HepG2 (cell line): ENCODE results near the gene GP2. TPM values are rescaled to one million over a fixed set of nuclear protein-coding genes. Genes with fewer than 3 reads are reported as not detected.

Experiments used
- ATAC-seq: fragments of 200-7000 bp; cut with Tn5 transposase; 3 replicates; pipeline ENCODE4 v1.9.1; 2020; ENCODE audit warnings: mild to moderate bottlenecking, moderate library complexity
- BruUV-seq: library from RNA; stranded (reverse); fragments of 400-500 nt; replicated peaks from 2 replicates; lab custom pipeline; 2021; lab: Mats Ljungman, UMichigan
- CTCF ChIA-PET: fragments of 300-600 bp; formaldehyde crosslinking; extraction: SDS; loops from one replicate; lab custom pipeline; 2021; ENCODE audit warnings: low total read pairs, inconsistent platforms, low intra/inter-chr PET ratio; lab: Yijun Ruan, JAX
- POLR2A ChIA-PET: fragments of 350-600 bp; sonication (Branson Sonifier 250); formaldehyde crosslinking; loops from one replicate; lab custom pipeline; 2020; ENCODE audit warnings: antibody characterized with exemption, inconsistent platforms; lab: Yijun Ruan, JAX
- DNase-seq: peaks from one replicate; pipeline ENCODE4 v3.0.0-alpha.2; 2015; ENCODE audit warnings: low spot score
- FAIRE-seq: peaks from 3 replicates; lab custom pipeline; 2011; peaks lifted over from hg19 to GRCh38; lab: Jason Lieb, UNC
- H2AFZ ChIP-seq: one replicate; pipeline ENCODE4 v1.6.1; 2011; ENCODE audit warnings: low read length, inconsistent platforms
- H3K27ac ChIP-seq: fragments of 300-600 bp; 3 replicates; pipeline ENCODE4 v1.8.0; 2011; ENCODE audit warnings: mixed run types, mild to moderate bottlenecking, mixed read lengths, low read length, inconsistent platforms; ENCODE audit not compliant: insufficient read depth; ENCODE audit errors: extremely low read length
- H3K27me3 ChIP-seq, 2 experiments: fragments of 200-600 bp in 1 of 2; 2 replicates in 1 of 2; 3 replicates in 1 of 2; pipeline versions ENCODE4 v1.6.0 to v1.8.0; 2011; ENCODE audit warnings: low read length in 2 of 2, mild to moderate bottlenecking in 2 of 2, moderate library complexity in 2 of 2, inconsistent platforms in 1 of 2; ENCODE audit not compliant: insufficient read depth in 2 of 2, control insufficient read depth in 1 of 2
- H3K36me3 ChIP-seq, 2 experiments: fragments of 200-600 bp in 1 of 2; replicated peaks in 1 of 2; 2 replicates in 1 of 2; 3 replicates in 1 of 2; pipeline versions ENCODE4 v1.5.1 to v1.8.0; 2011; ENCODE audit warnings: low read length in 2 of 2, inconsistent platforms in 1 of 2; ENCODE audit not compliant: insufficient read depth in 2 of 2, control insufficient read depth in 1 of 2
- H3K4me1 ChIP-seq: 2 replicates; pipeline ENCODE4 v1.5.1; 2012; ENCODE audit warnings: low read length, inconsistent platforms; ENCODE audit not compliant: insufficient read depth
- H3K4me2 ChIP-seq: 2 replicates; pipeline ENCODE4 v1.6.0; 2011; ENCODE audit warnings: low read depth, low read length, inconsistent platforms
- H3K4me3 ChIP-seq, 3 experiments: fragments of 200-600 bp in 1 of 3; sonication (generic), shearing (Covaris generic) in 1 of 3; replicated peaks in 1 of 3; 2 replicates each; pipeline ENCODE4 v1.5.1; 2011 to 2016; ENCODE audit warnings: low read length in 3 of 3, inconsistent platforms in 2 of 3, low read depth in 2 of 3, mild to moderate bottlenecking in 2 of 3, control low read depth in 1 of 3, mixed read lengths in 1 of 3; ENCODE audit not compliant: insufficient read depth in 1 of 3
- H3K79me2 ChIP-seq: one replicate; pipeline ENCODE4 v1.6.1; 2011; ENCODE audit warnings: low read length, inconsistent platforms; ENCODE audit not compliant: insufficient read depth
- H3K9ac ChIP-seq: 2 replicates; pipeline ENCODE4 v1.6.0; 2011; ENCODE audit warnings: mild to moderate bottlenecking, low read depth, low read length, inconsistent platforms; ENCODE audit not compliant: insufficient read depth
- H3K9me3 ChIP-seq: 2 replicates; pipeline ENCODE4 v1.5.1; 2012; ENCODE audit warnings: mild to moderate bottlenecking, low read length
- H4K20me1 ChIP-seq: 2 replicates; pipeline ENCODE4 v1.6.0; 2011; ENCODE audit warnings: inconsistent platforms, mild to moderate bottlenecking, low read length, moderate library complexity; ENCODE audit not compliant: insufficient read depth
- ARNTL ChIP-seq: sonication (generic); formaldehyde crosslinking; IDR thresholded peaks from 2 replicates; pipeline ENCODE4 v1.4.0; 2020; ENCODE audit warnings: mild to moderate bottlenecking, missing genetic modification reagents
- FOXK2 ChIP-seq: fragments of 450-650 bp; IDR thresholded peaks from 2 replicates; pipeline ENCODE4 v1.6.1; 2016
- HNRNPK ChIP-seq: fragments of 200-400 bp; formaldehyde crosslinking; IDR thresholded peaks from 2 replicates; pipeline ENCODE4 v1.6.1; 2018; ENCODE audit warnings: low read length, low read depth, moderate library complexity, mild to moderate bottlenecking; ENCODE audit not compliant: poor library complexity, severe bottlenecking
- IKZF1 ChIP-seq: fragments of 450-650 bp; IDR thresholded peaks from 2 replicates; pipeline ENCODE4 v1.7.1; 2016
- PCBP2 ChIP-seq: fragments of 200-400 bp; formaldehyde crosslinking; optimal IDR thresholded peaks from 2 replicates; pipeline ENCODE3; 2018; ENCODE audit warnings: low read length, low read depth; ENCODE audit not compliant: poor library complexity, severe bottlenecking
- PLRG1 ChIP-seq: fragments of 450-650 bp; conservative IDR thresholded peaks from 2 replicates; pipeline ENCODE4 v1.6.1; 2016
- RAD51 ChIP-seq: fragments of 450-650 bp; IDR thresholded peaks from 2 replicates; pipeline ENCODE4 v1.6.1; 2016; ENCODE audit warnings: borderline replicate concordance
- TP53 ChIP-seq: sonication (generic); formaldehyde crosslinking; conservative IDR thresholded peaks from 2 replicates; pipeline ENCODE4 v1.4.0; 2020; ENCODE audit warnings: missing genetic modification reagents
- ZNF260 ChIP-seq: sonication (generic); formaldehyde crosslinking; IDR thresholded peaks from 2 replicates; pipeline ENCODE4 v1.4.0; 2020; ENCODE audit warnings: missing genetic modification reagents, low read depth, mild to moderate bottlenecking, borderline replicate concordance
- WGBS: methylation state at CpG from one replicate; pipeline ENCODE4 v1.1.6; 2017; ENCODE audit warnings: low lambda C conversion rate; 5-methylcytosine and 5-hydroxymethylcytosine counted together
- in situ Hi-C: cut with HindIII; loops from 2 replicates; pipeline ENCODE4 v1.10.0; 2017; ENCODE audit warnings: low pct_unique_long_range_greater_than_20kb; ENCODE audit not compliant: extremely low pct_ligation_motif_present
- intact Hi-C: fragments of 100-400 bp; cut with micrococcal nuclease; formaldehyde crosslinking; loops from one replicate; pipeline ENCODE4 v1.10.0; 2022; ENCODE audit not compliant: unreplicated experiment
- polyA plus RNA-seq, 8 experiments: library from polyadenylated mRNA; depleted of rRNA in 3 of 8; stranded (reverse) in 7 of 8; unstranded in 1 of 8; fragments of >200 nt; fragmentation: Illumina TruSeq in 4 of 8; extraction: Trizol in 4 of 8; gene quantifications; 2 replicates each; pipeline versions ENCODE4 v1.2.1 to v1.2.3, GENCODE V29; 2011 to 2016; ENCODE audit warnings: low read depth in 4 of 8, missing spikeins in 1 of 8, mixed read lengths in 1 of 8; ENCODE audit not compliant: insufficient read depth in 1 of 8
- total RNA-seq, 5 experiments: library from RNA; depleted of rRNA; stranded (reverse); fragments of >200 nt; fragmentation: Illumina TruSeq; extraction: Trizol; gene quantifications; 2 replicates each; pipeline ENCODE4 v1.2.3, GENCODE V29; 2016; ENCODE audit warnings: low read depth in 1 of 5
- TF ChIP-seq, protein P1 (sequence below), 2 experiments: IDR thresholded peaks; 2 replicates each; pipeline ENCODE4 v1.6.1; 2011 to 2012; ENCODE audit warnings: low read length in 2 of 2, borderline replicate concordance in 1 of 2, low read depth in 1 of 2, mild to moderate bottlenecking in 1 of 2, moderate library complexity in 1 of 2
- TF ChIP-seq, protein P2 (sequence below): sonication (generic); formaldehyde crosslinking; IDR thresholded peaks from 2 replicates; pipeline ENCODE4 v1.4.0; 2020; ENCODE audit warnings: missing genetic modification reagents
- TF ChIP-seq, protein P3 (sequence below): IDR thresholded peaks from 2 replicates; pipeline ENCODE4 v1.6.1; 2012; ENCODE audit warnings: low read depth, low read length, improper control_type of control experiment
- TF ChIP-seq, protein P4 (sequence below): fragments of 450-650 bp; IDR thresholded peaks from 2 replicates; pipeline ENCODE4 v1.6.1; 2017

The GP2 gene
- total and polyA plus RNA-seq, 2 of the 13 experiments (the other 11 are each of a cell fraction or from before 2014, with no cell fraction given), result 0.15 to 0.69 TPM

DNA sequence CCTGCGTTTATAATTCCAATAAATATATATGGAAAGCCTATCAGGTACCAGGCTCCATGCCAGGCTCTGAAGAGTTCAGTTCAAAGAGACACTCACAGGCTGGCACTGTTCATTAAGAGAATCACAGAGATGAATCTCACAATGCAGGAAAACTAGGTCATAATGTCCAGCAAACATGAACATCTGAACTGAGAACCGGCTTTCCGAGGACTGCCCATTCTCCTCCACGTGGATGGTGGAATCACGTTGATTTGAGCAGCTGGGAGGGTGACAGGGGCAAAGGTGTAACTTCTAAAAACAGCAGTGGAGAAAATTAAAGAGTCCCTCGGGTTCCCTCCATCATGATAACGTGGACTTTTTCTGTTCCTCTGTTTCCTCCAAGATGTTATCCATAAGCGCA lies 10.2 kb downstream of the GP2 start (continued):
- TF ChIP-seq, protein P1, sequence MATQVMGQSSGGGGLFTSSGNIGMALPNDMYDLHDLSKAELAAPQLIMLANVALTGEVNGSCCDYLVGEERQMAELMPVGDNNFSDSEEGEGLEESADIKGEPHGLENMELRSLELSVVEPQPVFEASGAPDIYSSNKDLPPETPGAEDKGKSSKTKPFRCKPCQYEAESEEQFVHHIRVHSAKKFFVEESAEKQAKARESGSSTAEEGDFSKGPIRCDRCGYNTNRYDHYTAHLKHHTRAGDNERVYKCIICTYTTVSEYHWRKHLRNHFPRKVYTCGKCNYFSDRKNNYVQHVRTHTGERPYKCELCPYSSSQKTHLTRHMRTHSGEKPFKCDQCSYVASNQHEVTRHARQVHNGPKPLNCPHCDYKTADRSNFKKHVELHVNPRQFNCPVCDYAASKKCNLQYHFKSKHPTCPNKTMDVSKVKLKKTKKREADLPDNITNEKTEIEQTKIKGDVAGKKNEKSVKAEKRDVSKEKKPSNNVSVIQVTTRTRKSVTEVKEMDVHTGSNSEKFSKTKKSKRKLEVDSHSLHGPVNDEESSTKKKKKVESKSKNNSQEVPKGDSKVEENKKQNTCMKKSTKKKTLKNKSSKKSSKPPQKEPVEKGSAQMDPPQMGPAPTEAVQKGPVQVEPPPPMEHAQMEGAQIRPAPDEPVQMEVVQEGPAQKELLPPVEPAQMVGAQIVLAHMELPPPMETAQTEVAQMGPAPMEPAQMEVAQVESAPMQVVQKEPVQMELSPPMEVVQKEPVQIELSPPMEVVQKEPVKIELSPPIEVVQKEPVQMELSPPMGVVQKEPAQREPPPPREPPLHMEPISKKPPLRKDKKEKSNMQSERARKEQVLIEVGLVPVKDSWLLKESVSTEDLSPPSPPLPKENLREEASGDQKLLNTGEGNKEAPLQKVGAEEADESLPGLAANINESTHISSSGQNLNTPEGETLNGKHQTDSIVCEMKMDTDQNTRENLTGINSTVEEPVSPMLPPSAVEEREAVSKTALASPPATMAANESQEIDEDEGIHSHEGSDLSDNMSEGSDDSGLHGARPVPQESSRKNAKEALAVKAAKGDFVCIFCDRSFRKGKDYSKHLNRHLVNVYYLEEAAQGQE (IDR thresholded peaks at IDR 0.05; ENCODE audit: borderline replicate concordance in 1 of 2, low read depth in 1 of 2, low read length in 2 of 2), result no peak
- TF ChIP-seq, protein P2, sequence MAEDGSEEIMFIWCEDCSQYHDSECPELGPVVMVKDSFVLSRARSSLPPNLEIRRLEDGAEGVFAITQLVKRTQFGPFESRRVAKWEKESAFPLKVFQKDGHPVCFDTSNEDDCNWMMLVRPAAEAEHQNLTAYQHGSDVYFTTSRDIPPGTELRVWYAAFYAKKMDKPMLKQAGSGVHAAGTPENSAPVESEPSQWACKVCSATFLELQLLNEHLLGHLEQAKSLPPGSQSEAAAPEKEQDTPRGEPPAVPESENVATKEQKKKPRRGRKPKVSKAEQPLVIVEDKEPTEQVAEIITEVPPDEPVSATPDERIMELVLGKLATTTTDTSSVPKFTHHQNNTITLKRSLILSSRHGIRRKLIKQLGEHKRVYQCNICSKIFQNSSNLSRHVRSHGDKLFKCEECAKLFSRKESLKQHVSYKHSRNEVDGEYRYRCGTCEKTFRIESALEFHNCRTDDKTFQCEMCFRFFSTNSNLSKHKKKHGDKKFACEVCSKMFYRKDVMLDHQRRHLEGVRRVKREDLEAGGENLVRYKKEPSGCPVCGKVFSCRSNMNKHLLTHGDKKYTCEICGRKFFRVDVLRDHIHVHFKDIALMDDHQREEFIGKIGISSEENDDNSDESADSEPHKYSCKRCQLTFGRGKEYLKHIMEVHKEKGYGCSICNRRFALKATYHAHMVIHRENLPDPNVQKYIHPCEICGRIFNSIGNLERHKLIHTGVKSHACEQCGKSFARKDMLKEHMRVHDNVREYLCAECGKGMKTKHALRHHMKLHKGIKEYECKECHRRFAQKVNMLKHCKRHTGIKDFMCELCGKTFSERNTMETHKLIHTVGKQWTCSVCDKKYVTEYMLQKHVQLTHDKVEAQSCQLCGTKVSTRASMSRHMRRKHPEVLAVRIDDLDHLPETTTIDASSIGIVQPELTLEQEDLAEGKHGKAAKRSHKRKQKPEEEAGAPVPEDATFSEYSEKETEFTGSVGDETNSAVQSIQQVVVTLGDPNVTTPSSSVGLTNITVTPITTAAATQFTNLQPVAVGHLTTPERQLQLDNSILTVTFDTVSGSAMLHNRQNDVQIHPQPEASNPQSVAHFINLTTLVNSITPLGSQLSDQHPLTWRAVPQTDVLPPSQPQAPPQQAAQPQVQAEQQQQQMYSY (CRISPR knock-in tag), result no peak
- TF ChIP-seq TP53 (CRISPR knock-in tag), result no peak

DNA sequence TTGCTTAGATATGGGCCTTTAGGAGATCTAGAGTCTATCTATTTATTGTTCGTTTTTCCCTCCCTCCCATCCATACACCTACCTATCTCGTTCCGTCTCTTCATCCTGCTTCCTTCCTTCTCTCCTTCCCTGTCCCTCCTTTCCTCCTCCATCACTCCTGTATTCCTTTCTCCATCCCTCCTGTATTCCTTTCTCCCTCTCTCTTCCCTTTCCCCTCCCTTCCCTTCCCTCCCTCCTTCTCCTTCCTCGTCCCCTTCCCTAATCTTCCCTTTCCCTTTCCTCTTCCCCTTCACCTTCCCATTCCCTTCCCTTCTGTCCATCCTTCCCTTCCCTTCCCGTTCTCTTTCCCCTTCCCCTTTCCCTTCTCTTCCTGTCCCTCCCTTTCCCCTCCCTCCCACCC lies 10.6 kb downstream of the GP2 start:
- in situ Hi-C loops (loop anchor here (25.0 kb wide), 1 partner anchor 729 kb away; no protein-coding TSS in a partner anchor), intact Hi-C loops (no loop called here)
- no TSS peak for BruUV-seq
- FAIRE-seq (no peak), ATAC-seq (no peak), DNase-seq (no peak)
- Histone ChIP-seq H2AFZ (no peak overlapping the region), H3K4me3 (no peak overlapping the region), H3K4me2 (no peak overlapping the region), H3K9ac (no peak overlapping the region), H3K4me1 (no peaks in the 10 kb centered on the region), H3K9me3 (no peaks in the 10 kb centered on the region), H4K20me1 (no peaks in the 10 kb centered on the region), H3K79me2 (no peaks in the 10 kb centered on the region), H3K36me3 (no peaks in the 10 kb centered on the region), H3K27ac (no peak overlapping the region), H3K27me3 (peaks cover 0 to 5% of the 10 kb centered on the region in 2 experiments; a peak in 2 of 5 replicates)
- POLR2A ChIA-PET, result no interaction called here
- TF ChIP-seq RAD51, result 0 out of 2 replicates have a peak, but pooled peaks have one; percentile 12
- TF ChIP-seq, protein P3, sequence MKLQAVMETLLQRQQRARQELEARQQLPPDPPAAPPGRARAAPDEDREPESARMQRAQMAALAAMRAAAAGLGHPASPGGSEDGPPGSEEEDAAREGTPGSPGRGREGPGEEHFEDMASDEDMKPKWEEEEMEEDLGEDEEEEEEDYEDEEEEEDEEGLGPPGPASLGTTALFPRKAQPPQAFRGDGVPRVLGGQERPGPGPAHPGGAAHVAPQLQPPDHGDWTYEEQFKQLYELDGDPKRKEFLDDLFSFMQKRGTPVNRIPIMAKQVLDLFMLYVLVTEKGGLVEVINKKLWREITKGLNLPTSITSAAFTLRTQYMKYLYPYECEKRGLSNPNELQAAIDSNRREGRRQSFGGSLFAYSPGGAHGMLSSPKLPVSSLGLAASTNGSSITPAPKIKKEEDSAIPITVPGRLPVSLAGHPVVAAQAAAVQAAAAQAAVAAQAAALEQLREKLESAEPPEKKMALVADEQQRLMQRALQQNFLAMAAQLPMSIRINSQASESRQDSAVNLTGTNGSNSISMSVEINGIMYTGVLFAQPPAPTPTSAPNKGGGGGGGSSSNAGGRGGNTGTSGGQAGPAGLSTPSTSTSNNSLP, result no peak
- TF ChIP-seq PLRG1, result 0 out of 2 replicates have a peak, but pooled peaks have one; percentile 67
- TF ChIP-seq HNRNPK, result peak; percentile 20
- TF ChIP-seq IKZF1, result peak; percentile 95; the same call in 1 of the 2 replicates
- 0 out of 2 replicates have a peak, but pooled peaks have one; percentile 28 for TF ChIP-seq FOXK2
- TF ChIP-seq PCBP2, result peak; percentile 98
- no peak for TF ChIP-seq ZNF260 (CRISPR knock-in tag)
- TF ChIP-seq ARNTL (CRISPR knock-in tag), result no peak
- TF ChIP-seq, protein P4, sequence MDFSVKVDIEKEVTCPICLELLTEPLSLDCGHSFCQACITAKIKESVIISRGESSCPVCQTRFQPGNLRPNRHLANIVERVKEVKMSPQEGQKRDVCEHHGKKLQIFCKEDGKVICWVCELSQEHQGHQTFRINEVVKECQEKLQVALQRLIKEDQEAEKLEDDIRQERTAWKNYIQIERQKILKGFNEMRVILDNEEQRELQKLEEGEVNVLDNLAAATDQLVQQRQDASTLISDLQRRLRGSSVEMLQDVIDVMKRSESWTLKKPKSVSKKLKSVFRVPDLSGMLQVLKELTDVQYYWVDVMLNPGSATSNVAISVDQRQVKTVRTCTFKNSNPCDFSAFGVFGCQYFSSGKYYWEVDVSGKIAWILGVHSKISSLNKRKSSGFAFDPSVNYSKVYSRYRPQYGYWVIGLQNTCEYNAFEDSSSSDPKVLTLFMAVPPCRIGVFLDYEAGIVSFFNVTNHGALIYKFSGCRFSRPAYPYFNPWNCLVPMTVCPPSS, result peak; percentile 76; the same call in 1 of the 2 replicates
- 9% methylated on average over 5 of the region's 5 CpGs for WGBS
- CTCF ChIA-PET, result no interaction called here
